ENCODE measurements around the gene PRKCB.
"Not testable (repeated sequence)": the region's sequence is repeated elsewhere in the genome, so short reads cannot be mapped to it uniquely, and the experiment has no call there.

The PRKCB gene

GRCh38 chr16:24108090-24108489 lies 272.3 kb downstream of the PRKCB start:
- not testable (repeated sequence) for DNase-seq

GRCh38 chr16:24111724-24112302 lies 276.0 kb downstream of the PRKCB start:
- DNase-seq = no peak

GRCh38 chr16:24113115-24113745 lies 277.4 kb downstream of the PRKCB start:
- DNase-seq = no peak

GRCh38 chr16:24114876-24115275 lies 279.1 kb downstream of the PRKCB start:
- no peak for DNase-seq

- DNase-seq = no peak
Observed at GRCh38 chr16:24116046-24116776, 280.4 kb downstream of the PRKCB start.

- DNase-seq = peak; percentile 38
Observed at GRCh38 chr16:24116989-24117388, 281.2 kb downstream of the PRKCB start.

- DNase-seq = no peak
Observed at GRCh38 chr16:24117680-24118079, 281.9 kb downstream of the PRKCB start.

- no peak for DNase-seq
Observed at GRCh38 chr16:24118126-24118821, 282.5 kb downstream of the PRKCB start.

- DNase-seq = no peak
Observed at GRCh38 chr16:24119807-24120206, 284.0 kb downstream of the PRKCB start.

- DNase-seq = no peak
Observed at GRCh38 chr16:24123275-24123674, 287.5 kb downstream of the PRKCB start.

GRCh38 chr16:24124291-24124690 lies 288.5 kb downstream of the PRKCB start:
- DNase-seq = no peak

GRCh38 chr16:24125214-24125613 lies 289.4 kb downstream of the PRKCB start:
- DNase-seq = no peak

GRCh38 chr16:24129412-24129918 lies 293.7 kb downstream of the PRKCB start:
- no peak for DNase-seq

GRCh38 chr16:24130494-24131085 lies 294.8 kb downstream of the PRKCB start:
- no peak for DNase-seq

- DNase-seq = no peak
Observed at GRCh38 chr16:24131294-24131693, 295.5 kb downstream of the PRKCB start.

GRCh38 chr16:24132048-24132796 lies 296.4 kb downstream of the PRKCB start:
- no peak for DNase-seq

GRCh38 chr16:24132797-24133155 lies 297.0 kb downstream of the PRKCB start:
- no peak for DNase-seq

- no peak for DNase-seq
Observed at GRCh38 chr16:24135624-24136565, 300.1 kb downstream of the PRKCB start.

- DNase-seq = no peak
Observed at GRCh38 chr16:24138024-24138423, 302.2 kb downstream of the PRKCB start.

GRCh38 chr16:24138575-24138974 lies 302.8 kb downstream of the PRKCB start:
- no peak for DNase-seq

- DNase-seq = no peak
Observed at GRCh38 chr16:24139282-24139681, 303.5 kb downstream of the PRKCB start.

Data from NCI-H748 treated with DMSO at 0.1 percent for 48 hours (cell line).